NCI-H187 (cell line): ENCODE measurements around the gene RNASEH2C.
"Not testable (repeated sequence)": the region's sequence is repeated elsewhere in the genome, so short reads cannot be mapped to it uniquely, and the experiment has no call there.

Source experiments
- DNase-seq, 2 experiments: peaks; one replicate each; lab custom pipeline; 2025; lab: John Stamatoyannopoulos, UW

Gene RNASEH2C

DNA sequence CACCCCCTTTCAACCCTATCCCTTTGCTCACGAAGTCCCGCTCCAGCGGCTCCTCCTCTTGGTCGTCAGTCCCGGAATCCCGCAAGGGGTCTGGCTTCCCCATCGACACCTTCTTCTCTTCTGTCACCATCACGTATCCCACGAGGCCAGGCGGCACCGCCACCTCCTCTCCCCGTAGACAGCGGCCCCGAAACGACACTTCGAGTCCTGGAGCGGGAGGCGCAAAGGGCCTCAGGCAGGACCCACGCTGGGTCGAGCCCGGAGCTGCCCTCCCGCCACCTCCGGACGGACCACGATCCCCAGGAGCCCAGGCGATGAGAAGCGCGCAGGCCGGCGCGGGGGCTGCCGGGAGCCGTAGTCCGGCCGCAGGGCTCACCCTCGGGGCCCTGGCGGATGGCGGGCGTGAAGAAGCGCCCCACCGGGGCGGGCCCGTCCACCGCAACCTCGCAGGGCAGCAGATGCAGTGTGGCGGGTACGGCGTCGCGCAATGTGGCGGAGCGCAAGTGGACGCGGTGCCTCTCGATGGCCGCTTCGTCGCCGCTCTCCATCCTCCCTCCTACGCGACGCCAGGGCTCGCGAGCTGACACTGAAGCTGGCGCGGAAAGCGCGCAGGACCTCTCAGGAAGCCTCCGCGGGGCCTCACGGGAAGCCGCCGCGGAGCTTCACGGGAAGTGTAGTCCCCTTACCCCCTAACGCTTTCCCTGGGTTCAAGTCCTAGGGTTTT, at the start of gene RNASEH2C:
RNASEH2C (minus strand) TSS at position 588 of the 724 bp plus-strand sequence; CDS start at position 548, 40 bp downstream.
- DNase-seq, result peak; percentile 60 to 65

DNA sequence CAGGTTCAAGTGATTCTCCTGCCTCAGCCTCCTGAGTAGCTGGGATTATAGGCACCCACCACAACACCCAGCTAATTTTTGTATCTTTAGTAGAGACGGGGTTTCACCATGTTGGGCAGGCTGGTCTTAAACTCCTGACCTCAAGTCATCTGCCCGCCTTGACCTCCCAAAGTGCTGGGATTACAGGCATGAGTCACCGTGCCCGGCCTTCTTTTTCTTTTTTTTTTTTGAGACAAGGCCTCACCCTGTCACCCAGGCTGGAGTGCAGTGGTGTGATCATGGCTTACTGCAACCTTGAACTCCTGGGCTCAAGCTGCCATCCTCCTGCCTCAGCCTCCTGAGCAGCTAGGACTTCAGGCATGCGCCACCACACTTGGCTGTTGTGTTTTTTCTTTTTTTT, 47.2 kb upstream of the RNASEH2C start:
- DNase-seq, result not testable (repeated sequence)

DNA sequence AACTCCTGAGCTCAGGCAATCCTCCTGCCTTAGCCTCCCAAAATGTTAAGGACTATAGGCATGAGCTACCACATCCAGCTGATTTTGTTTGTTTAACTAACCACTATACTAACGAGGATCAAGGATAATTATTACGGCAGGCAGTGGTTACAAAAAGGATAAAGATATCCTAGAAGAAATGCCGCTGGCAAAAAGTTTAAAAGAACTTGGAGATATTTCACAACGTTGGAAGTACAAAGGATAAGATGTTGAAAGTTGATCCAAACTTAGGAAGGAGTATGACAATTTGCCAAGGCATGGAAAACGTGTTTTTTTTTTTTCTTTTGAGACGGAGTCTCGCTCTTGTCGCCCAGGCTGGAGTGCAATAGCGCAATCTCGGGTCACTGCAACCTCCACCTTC, 46.8 kb upstream of the RNASEH2C start:
- DNase-seq, result no peak

DNA sequence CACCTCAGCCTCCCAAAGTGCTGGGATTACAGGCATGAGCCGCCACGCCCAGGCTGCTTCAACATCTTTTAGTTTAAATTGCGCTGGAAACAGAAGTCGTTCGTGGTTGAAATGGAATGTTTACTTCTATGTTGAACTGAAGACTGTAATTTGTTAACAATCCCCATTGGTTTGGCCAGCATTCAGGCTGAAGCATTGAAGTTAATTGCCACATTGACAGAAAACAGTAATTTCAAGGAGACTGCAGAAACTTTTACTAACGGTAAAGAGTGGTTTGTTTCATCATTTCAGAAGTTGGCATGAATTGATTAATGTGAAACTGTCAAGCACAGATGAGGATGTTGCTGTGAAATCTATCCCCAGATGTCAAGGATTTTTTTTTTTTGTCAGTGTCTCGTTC, 45.9 kb upstream of the RNASEH2C start:
- DNase-seq, result no peak

DNA sequence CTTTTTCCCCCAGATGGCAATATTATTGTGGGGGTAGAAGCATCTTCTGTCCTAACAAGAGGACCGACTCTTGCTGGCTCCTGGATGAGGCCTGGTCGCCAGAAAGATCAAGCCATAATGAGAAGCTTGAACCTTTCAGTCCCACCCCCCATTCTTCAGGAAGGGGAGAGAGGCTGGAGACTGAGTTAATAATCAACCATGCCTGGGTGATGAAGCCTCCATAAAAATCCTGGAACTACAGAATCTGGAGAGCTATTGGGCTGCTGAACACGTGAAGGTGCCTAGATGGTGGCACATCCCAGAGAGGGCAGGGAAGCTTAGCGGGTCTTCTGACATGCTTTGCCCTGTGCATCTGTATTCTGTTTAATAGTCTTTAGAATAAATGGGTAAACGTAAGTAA, 43.8 kb upstream of the RNASEH2C start:
- DNase-seq, result no peak

DNA sequence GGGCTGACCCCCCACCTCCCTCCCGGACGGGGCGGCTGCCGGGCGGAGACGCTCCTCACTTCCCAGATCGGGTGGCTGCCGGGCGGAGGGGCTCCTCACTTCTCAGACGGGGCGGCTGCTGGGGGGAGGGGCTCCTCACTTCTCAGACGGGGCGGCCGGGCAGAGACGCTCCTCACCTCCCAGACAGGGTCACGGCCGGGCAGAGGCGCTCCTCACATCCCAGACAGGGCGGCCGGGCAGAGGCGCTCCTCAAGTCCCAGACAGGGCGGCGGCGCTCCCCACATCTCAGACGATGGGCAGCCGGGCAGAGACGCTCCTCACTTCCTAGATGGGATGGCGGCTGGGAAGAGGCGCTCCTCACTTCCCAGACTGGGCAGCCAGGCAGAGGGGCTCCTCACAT, 42.2 kb upstream of the RNASEH2C start:
- DNase-seq, result not testable (repeated sequence)

DNA sequence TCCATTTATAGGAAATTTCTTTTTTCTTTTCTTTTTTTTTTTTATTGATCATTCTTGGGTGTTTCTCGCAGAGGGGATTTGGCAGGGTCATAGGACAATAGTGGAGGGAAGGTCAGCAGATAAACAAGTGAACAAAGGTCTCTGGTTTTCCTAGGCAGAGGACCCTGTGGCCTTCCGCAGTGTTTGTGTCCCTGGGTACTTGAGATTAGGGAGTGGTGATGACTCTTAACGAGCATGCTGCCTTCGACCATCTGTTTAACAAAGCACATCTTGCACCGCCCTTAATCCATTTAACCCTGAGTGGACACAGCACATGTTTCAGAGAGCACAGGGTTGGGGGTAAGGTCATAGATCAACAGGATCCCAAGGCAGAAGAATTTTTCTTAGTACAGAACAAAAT, 41.6 kb upstream of the RNASEH2C start:
- not testable (repeated sequence) for DNase-seq

DNA sequence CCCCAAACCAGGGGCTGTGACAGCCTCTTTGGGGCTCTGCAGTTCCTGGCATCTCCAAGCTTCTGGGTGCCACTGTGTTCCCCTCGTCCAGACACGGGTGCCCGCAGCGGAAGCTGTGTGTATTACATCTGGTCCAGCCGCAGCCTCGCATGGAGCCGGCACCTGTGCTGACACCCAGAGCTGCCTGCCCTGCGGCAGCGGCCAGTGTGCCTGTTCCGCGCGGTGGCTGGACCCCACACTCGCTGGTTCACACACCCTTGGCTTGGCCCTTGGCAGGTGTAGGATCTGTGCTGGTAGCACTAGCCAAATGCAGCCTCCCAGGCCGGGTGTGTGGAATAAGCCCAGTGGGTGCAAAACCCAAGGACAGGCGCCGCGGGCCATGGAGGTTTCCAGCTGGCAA, 24.5 kb upstream of the RNASEH2C start:
- no peak for DNase-seq

DNA sequence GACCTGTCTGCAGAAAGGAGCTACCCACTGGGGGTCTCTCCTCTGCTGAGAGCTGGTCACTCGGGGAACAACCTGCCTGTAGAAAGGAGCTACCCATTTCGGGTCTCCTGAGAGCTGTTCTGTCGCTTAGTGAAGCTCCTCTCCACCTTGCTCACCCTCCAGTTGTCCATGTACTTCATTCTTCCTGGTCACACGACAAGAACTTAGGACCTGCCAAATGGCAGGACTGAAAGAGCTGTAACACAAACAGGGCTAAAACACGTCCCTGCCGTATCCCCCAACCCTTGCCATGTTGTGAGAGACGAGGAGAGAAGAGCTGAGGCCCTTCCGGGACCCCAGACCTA, 24.1 kb upstream of the RNASEH2C start:
- no peak for DNase-seq

DNA sequence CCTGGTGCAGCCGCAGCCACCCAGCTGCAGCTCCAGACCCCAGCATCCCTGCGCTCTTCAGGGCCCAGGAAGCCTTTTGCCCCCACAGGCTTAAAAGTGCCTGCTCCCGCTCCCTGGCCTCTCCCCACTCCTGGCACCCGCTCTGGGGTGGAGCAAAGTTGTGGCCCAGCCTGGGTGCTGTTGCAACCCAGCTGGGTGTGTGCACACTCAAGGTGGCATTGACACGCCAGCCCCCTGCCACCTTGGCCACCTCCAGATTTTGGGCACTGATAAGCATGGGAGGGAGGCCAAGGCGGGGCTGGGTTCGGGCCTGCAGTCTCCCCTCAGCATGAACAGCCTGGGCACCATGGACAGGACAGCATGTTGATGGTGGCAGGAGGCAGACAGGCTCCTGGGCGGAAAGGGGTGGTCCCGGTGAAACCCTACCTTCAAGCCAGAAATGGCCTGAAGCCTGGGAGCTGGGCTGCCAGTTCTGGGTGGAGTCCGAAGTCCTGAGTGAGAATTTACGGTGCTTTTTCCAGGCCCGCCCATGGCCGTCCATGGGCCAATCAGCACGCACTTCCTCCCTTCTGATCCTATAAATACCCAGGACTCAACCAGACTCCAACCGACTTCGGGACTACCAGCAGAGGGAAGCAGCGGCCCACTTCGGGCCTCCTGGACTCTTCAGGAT, 23.6 kb upstream of the RNASEH2C start:
- DNase-seq, result no peak

DNA sequence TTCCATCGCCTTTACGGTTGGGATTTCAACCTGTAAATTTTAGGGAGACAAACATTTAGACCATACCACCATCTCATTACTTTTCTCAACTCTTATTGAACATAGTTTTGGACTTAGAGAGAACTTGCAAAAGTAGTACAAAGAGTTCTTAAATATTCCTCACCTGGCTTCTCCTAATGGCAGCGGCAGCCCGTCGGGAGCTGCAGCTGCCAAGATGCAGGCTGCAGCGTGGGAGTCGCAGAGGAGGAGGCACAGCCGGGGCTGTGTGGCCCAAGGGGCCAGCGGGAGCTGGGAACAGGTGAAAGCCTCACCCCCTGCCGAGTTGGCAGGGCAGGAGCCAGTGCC, 23.1 kb upstream of the RNASEH2C start:
- no peak for DNase-seq

DNA sequence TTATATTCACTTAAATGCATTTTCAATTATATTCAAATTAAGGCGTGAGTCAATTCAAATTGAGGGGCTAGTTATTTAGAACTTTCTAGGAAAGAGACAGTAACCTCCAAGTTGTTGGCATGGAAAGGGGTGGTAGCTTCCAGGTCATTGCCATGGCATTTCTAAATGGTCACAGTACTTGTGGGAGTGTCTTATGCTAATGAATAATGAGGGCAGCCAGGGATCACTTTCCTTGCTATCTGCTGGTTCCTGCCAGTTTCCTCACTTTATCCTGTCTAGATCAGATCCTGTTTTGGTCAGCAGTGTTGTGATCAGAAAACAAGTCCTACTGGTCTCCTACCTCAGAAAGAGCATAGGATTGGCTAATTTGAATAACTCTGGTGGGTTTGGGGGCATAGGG, 21.8 kb upstream of the RNASEH2C start:
- DNase-seq, result no peak

DNA sequence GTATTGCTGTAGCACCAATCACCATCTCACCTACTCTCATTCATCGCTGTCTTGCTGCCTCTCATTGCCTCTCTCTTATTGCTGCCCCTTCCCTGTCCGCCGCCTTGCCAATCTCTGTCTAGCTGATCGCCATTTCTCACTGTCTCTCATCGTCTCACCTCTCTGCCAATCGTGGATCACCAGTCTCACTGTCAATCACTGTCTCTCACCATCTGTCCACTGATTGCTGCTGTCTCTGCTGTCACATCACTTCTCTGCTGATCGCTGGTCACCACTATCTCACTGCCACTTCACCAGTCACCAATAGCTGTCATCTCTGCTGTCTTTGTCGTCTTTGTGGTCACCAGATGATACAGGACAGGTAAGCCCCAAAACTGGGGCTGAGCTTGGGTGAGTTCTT, 20.6 kb upstream of the RNASEH2C start:
- DNase-seq, result no peak

DNA sequence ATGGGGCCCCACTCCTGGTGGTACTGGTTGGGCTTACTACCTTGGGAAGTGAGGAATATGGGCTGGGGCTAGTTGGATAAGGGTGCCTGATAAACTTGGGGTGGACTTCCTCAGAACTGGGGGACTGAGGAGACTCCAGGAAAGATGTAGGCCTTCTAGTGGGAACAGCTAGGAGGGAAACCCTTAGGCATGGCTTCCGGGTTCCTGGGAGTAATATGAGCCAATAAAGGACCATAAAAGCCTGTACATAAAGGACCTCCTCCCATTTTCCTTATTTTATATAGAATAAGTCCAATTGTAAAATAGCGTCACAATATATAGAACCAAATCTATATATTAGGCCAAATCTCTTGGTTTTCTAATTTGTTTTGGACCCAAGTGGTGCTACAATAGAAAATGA, 18.4 kb upstream of the RNASEH2C start:
- no peak for DNase-seq

DNA sequence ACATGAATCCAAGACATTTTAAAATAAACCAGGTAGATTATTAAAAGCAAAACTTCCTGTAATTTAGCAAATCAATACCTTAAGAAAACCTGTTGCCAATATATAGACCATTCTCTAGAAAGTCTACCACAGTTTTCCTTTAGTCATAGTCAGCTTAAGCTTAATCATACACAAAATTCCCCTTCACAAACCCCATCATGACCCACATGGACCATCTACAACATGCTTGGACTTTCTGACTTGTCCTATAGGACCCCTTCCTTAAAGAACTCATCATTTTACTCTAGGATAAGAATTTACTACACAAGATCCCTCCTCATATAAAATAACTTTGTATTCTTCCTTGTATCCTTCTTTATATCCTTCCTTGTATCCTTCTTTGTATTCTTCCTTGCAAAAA, 16.2 kb upstream of the RNASEH2C start:
- DNase-seq, result no peak

DNA sequence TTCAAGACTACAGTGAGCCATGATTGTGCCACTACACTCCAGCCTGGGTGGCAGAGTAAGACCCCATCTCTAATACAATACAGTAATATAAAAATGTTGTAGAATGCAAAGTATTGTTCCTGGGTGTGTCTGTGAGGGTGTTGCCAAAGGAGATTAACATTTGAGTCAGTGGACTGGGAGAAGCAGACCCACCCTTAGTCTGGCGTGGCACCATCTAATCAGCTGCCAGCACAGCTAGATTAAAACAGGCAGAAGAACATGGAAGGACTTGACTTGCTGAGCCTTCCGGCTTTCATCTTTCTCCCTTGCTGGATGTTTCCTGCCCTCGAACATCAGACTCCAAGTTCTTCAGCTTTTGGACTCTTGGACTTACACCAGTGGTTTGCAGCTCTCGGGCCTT, 14.5 kb upstream of the RNASEH2C start:
- not testable (repeated sequence) for DNase-seq

DNA sequence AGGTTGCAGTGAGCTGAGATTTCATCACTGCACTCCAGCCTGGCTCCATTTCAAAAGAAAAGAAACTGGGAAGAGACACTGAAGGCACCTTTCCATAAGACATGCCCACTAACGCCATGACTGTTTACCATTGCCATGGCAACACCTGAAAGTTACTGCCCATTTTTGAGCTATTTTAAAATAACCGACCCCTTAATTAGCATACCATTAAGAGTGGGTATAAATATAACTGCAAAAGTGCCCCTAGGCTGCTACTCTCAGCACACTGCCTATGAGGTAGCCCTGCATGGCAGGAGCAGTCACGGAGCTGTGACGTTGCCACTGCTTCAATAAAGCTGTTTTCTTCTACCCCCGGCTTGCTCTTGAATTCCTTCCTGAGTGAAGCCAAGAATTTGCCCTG, 9.9 kb upstream of the RNASEH2C start:
- no peak for DNase-seq

DNA sequence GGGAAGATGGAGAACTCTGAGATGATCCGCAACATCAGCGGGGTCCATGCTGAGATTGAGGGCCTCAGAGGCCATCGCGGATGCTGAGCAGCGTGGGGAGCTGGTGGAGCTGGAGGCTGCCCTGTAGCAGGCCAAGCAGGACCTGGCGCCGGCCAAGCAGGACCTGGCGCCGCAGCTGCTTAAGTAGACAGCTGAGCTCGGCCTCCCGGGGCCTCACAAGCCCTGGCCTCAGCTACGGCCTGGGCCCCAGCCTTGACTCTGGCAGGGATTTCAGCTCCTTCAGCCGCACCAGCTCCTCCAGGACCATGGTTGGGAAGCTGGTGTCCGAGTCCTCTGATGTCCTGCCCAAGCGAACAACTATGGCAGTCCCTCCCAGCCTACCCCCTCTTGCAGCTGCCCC, 7.3 kb upstream of the RNASEH2C start:
- DNase-seq, result no peak

DNA sequence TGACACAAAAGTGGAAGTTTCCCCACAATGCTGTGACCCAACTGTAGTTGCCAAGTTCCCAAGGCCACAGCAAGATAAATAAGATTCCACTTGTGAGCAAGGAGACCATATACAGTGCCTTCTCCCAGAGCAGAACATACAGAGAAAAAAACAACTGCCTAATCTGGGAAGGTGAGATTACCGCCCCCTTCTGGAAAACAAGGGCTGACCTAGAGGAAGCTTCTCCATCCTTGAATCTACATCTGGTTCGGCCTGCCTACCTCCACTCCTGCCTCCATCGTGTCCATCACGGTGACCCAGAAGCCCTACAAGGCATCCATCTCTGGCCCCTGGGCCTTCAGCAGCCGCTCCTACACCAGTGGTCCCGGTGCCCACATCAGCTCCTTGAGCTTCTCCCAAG, 6.1 kb upstream of the RNASEH2C start:
- DNase-seq, result no peak

DNA sequence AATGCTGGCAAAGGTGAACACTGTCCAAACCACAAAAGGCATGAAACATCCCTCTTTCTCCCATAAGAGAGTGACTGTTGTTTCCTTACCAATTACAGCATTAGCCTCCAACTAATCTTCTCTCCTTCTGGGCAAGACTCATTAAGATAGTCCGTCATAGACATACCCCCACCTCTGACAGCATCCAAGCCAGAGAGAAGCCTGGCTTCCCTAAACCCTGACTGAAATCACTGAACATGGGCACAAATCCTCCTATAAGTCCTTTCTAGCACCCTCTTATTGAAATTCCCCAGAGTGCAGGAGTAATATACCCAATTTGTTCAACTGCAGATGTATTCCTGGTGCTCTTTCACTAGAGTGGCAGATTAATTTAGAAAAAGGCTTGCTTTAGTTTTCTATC, 1.7 kb upstream of the RNASEH2C start:
- no peak for DNase-seq

DNA sequence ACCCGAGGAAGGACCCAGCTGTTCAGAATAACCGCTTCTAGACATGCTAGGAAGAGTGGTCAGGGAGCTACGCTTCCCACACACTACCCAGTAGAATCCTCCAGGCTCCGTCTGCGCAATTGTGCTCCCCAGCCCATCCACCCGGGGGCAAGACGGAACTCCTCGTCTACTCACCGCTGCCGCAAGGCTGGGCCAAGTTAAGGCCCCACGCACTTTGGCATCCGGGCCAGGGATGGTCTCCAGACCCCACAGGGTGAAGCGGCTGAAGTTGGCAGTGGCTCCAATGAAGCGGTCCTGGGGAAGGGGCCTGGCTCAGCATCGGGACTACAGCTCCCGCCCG, 757 bp downstream of the RNASEH2C start:
- DNase-seq, result no peak

DNA sequence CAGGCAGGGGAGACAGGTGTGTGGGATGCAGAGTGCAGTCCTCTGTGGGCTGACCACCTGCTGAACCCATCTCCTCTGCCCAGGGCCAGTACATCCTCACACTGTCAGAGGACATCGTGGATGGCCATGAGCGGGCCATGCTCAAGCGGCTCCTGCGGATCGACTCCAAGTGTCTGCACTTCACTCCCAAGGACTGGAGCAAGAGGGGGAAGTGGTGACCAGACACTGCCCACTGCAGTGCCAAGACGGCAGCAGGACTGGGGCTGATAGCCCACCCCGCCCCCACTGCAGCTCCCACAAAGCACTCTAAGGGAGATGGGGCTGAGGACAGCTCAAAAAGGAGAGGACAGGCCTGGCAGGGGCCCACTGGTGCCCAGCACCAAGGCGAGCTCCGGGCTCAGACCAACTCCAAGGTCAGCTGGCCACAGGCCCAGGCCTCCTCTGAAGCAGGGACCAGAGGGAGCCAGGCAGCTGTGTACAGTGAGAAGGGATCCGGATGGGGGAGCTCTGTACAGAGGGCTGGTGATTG, 1.6 kb downstream of the RNASEH2C start:
- no peak for DNase-seq

DNA sequence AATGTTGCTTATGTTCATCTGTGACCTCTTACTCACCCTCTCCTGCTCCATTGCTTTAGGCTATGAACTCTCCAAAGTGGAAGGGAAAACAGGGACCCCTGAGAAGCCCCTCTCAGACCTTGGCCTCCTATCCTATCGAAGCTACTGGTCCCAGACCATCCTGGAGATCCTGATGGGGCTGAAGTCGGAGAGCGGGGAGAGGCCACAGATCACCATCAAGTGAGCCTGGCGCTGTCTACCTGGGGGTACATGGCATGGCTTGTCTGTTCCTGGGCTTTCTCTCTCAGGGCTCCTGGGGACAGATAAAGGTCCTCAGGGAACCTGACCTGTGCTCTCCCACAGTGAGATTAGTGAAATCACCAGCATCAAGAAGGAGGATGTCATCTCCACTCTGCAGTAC, 2.1 kb downstream of the RNASEH2C start:
- DNase-seq, result no peak

DNA sequence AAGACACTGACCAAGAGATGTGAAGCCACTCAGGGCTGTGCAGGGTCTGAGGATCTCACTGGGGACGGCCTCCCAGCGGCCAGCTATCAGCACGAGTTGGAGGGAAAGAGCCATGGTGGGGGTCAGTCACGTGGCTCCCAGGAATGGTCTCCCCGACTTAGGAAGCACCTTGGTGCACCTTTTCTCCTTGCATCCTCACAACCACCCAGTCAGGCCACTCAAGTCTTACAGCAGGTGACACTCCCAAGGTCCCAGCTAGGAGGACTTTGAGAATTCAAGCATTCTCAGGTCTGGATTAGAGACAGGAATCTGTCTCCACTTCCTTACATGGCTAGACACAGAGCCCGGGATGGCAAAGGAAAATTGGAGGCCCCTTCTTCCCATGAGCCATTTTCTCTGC, 2.7 kb downstream of the RNASEH2C start:
- DNase-seq, result no peak
